ENCODE measurements around the gene KLK7.

The KLK7 gene

GRCh38 chr19:51022526-51022925, 38.8 kb upstream of the KLK7 start:
- no peak for TF ChIP-seq CTCF (conservative IDR thresholded peaks at IDR 0.05; ENCODE audit: low read depth)
- DNase-seq (ENCODE audit: low spot score) = no peak
- POLR2A ChIA-PET (ENCODE audit: low non-redundant PET) = interaction anchor here (0.6 kb wide), 1 partner anchor 231 kb away, joined by 4 read pairs; no protein-coding TSS in a partner anchor
- H3K27ac ChIP-seq = no peak overlapping the region
- CTCF ChIA-PET = interaction anchor here (0.6 to 1.5 kb wide), 5 partner anchors 72 to 1030 kb away, joined by 3 to 7 read pairs (median 4); no protein-coding TSS in a partner anchor

GRCh38 chr19:51020988-51021651, 37.4 kb upstream of the KLK7 start:
- ChIA-PET POLR2A (ENCODE audit: low non-redundant PET) (interaction anchor here (0.8 kb wide), 1 partner anchor 71 kb away, joined by 9 read pairs; no protein-coding TSS in a partner anchor), CTCF (interaction anchor here (0.5 to 5.9 kb wide), 16 partner anchors 14 to 285 kb away, joined by 3 to 64 read pairs (median 4); partner anchors contain the start of gene KLK12)
- no peak overlapping the region for H3K27ac ChIP-seq
- peak; percentile 83 for TF ChIP-seq CTCF (conservative IDR thresholded peaks at IDR 0.05; ENCODE audit: low read depth)
- DNase-seq (ENCODE audit: low spot score) = peak; percentile 44

GRCh38 chr19:51019544-51019925, 35.8 kb upstream of the KLK7 start, which contains the start of gene KLK10:
Gene KLK10, minus strand, starts transcription at chr19:51019709. Its CDS starts 579 bp downstream, at chr19:51019130.
- CTCF ChIA-PET = interaction anchor here (0.8 to 5.9 kb wide), 3 partner anchors 76 to 227 kb away, joined by 4 to 64 read pairs (median 11); no protein-coding TSS in a partner anchor
- DNase-seq (ENCODE audit: low spot score) = no peak
- H3K27ac ChIP-seq = no peak within 1 kb of the TSS
- TF ChIP-seq CTCF (conservative IDR thresholded peaks at IDR 0.05; ENCODE audit: low read depth) = no peak
- POLR2A ChIA-PET (ENCODE audit: low non-redundant PET) = interaction anchor here (0.7 kb wide), 2 partner anchors 24 to 77 kb away, joined by 4 read pairs; no protein-coding TSS in a partner anchor

- ChIA-PET POLR2A (ENCODE audit: low non-redundant PET) (interaction anchor here (0.7 kb wide), 2 partner anchors 24 to 78 kb away, joined by 4 read pairs; no protein-coding TSS in a partner anchor), CTCF (interaction anchor here (0.6 to 5.9 kb wide), 5 partner anchors 76 to 226 kb away, joined by 3 to 64 read pairs (median 5); no protein-coding TSS in a partner anchor)
- peak; percentile 42 for DNase-seq (ENCODE audit: low spot score)
- no peak overlapping the region for H3K27ac ChIP-seq
- TF ChIP-seq CTCF (conservative IDR thresholded peaks at IDR 0.05; ENCODE audit: low read depth) = no peak
Observed at GRCh38 chr19:51018745-51019543, 35.2 kb upstream of the KLK7 start.

- ChIA-PET POLR2A (ENCODE audit: low non-redundant PET) (interaction anchor here (0.9 to 1.0 kb wide), 2 partner anchors 16 to 84 kb away, joined by 3 read pairs; partner anchors contain the start of gene KLK8), CTCF (interaction anchor here (0.6 to 5.9 kb wide), 29 partner anchors 9 to 1202 kb away, joined by 3 to 64 read pairs (median 4); partner anchors contain the start of genes ACP4, KLK11 and KLK8)
- peak; percentile 90 for DNase-seq (ENCODE audit: low spot score)
- H3K27ac ChIP-seq = no peak overlapping the region
- peak; percentile 82 for TF ChIP-seq CTCF (conservative IDR thresholded peaks at IDR 0.05; ENCODE audit: low read depth)
Observed at GRCh38 chr19:51016798-51017683, 33.3 kb upstream of the KLK7 start.
